Body of pancreas (tissue), 4 donors: Measurements from ENCODE around the gene TMEM86B.

Experiments
- CTCF ChIP-seq, 7 experiments: fragments of 450-650 bp in 4 of 7; fragments of 200-600 bp in 3 of 7; sonication (generic) in 3 of 7; IDR thresholded peaks; one replicate each; pipeline ENCODE4 v1.5.1; 2016 to 2019; ENCODE audit warnings: antibody characterized with exemption in 7 of 7
- POLR2A ChIP-seq, 3 donors: fragments of 450-650 bp; IDR thresholded peaks; one replicate each; pipeline ENCODE4 v1.6.1; 2016; ENCODE audit warnings: antibody characterized with exemption in 3 of 3, mild to moderate bottlenecking in 2 of 3

- TF ChIP-seq CTCF (IDR thresholded peaks at IDR 0.05) (no peak), POLR2A (IDR thresholded peaks at IDR 0.05) (no peak)
Measured at GRCh38 chr19:55241143-55241934, 12.8 kb upstream of the TMEM86B start.
